Measurements from ENCODE around the gene ADD2.

The ADD2 gene

GRCh38 chr2:70767699-70768589 lies at the start of gene ADD2:
ADD2 (minus strand) TSS chr2:70768200; CDS start chr2:70706408, 61,792 bp downstream.
- ATAC-seq: peak; percentile 88
- TF ChIP-seq TCF4 (CRISPR knock-in tag; IDR thresholded peaks at IDR 0.05; ENCODE audit: borderline replicate concordance) (no peak), SNAI2 (CRISPR knock-in tag; IDR thresholded peaks at IDR 0.05) (no peak), CSDC2 (CRISPR knock-in tag; IDR thresholded peaks at IDR 0.05) (no peak), GLIS3 (CRISPR knock-in tag; IDR thresholded peaks at IDR 0.05) (no peak), TOX (CRISPR knock-in tag; IDR thresholded peaks at IDR 0.05; ENCODE audit: borderline replicate concordance) (no peak), CREB5 (CRISPR knock-in tag; IDR thresholded peaks at IDR 0.05; ENCODE audit: low read depth) (no peak), PATZ1 (CRISPR knock-in tag; IDR thresholded peaks at IDR 0.05; ENCODE audit: borderline replicate concordance) (no peak), ZC3H10 (CRISPR knock-in tag; IDR thresholded peaks at IDR 0.05) (no peak), ISL1 (CRISPR knock-in tag; IDR thresholded peaks at IDR 0.05) (no peak), ZNF8 (CRISPR knock-in tag; IDR thresholded peaks at IDR 0.05) (no peak), ZNF565 (CRISPR knock-in tag; conservative IDR thresholded peaks at IDR 0.05; ENCODE audit: low read depth) (no peak), ESRRG (CRISPR knock-in tag; IDR thresholded peaks at IDR 0.05) (no peak), RARB (CRISPR knock-in tag; IDR thresholded peaks at IDR 0.05) (no peak), CSRNP3 (CRISPR knock-in tag; IDR thresholded peaks at IDR 0.05) (no peak), ZFP30 (CRISPR knock-in tag; IDR thresholded peaks at IDR 0.05) (no peak), ARNTL (CRISPR knock-in tag; IDR thresholded peaks at IDR 0.05; ENCODE audit: borderline replicate concordance, low read depth) (no peak)
- TF ChIP-seq, protein P1, sequence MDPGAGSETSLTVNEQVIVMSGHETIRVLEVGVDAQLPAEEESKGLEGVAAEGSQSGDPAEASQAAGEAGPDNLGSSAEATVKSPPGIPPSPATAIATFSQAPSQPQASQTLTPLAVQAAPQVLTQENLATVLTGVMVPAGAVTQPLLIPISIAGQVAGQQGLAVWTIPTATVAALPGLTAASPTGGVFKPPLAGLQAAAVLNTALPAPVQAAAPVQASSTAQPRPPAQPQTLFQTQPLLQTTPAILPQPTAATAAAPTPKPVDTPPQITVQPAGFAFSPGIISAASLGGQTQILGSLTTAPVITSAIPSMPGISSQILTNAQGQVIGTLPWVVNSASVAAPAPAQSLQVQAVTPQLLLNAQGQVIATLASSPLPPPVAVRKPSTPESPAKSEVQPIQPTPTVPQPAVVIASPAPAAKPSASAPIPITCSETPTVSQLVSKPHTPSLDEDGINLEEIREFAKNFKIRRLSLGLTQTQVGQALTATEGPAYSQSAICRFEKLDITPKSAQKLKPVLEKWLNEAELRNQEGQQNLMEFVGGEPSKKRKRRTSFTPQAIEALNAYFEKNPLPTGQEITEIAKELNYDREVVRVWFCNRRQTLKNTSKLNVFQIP (CRISPR knock-in tag; IDR thresholded peaks at IDR 0.05; ENCODE audit: borderline replicate concordance, low read depth): no peak
- TF ChIP-seq, protein P2, sequence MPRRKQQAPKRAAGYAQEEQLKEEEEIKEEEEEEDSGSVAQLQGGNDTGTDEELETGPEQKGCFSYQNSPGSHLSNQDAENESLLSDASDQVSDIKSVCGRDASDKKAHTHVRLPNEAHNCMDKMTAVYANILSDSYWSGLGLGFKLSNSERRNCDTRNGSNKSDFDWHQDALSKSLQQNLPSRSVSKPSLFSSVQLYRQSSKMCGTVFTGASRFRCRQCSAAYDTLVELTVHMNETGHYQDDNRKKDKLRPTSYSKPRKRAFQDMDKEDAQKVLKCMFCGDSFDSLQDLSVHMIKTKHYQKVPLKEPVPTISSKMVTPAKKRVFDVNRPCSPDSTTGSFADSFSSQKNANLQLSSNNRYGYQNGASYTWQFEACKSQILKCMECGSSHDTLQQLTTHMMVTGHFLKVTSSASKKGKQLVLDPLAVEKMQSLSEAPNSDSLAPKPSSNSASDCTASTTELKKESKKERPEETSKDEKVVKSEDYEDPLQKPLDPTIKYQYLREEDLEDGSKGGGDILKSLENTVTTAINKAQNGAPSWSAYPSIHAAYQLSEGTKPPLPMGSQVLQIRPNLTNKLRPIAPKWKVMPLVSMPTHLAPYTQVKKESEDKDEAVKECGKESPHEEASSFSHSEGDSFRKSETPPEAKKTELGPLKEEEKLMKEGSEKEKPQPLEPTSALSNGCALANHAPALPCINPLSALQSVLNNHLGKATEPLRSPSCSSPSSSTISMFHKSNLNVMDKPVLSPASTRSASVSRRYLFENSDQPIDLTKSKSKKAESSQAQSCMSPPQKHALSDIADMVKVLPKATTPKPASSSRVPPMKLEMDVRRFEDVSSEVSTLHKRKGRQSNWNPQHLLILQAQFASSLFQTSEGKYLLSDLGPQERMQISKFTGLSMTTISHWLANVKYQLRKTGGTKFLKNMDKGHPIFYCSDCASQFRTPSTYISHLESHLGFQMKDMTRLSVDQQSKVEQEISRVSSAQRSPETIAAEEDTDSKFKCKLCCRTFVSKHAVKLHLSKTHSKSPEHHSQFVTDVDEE (CRISPR knock-in tag; IDR thresholded peaks at IDR 0.05): no peak

- ATAC-seq: no peak
- TF ChIP-seq ZFP3 (CRISPR knock-in tag; IDR thresholded peaks at IDR 0.05) (no peak), ZNF565 (CRISPR knock-in tag; conservative IDR thresholded peaks at IDR 0.05; ENCODE audit: low read depth) (no peak), RARB (CRISPR knock-in tag; IDR thresholded peaks at IDR 0.05) (no peak), CREB5 (CRISPR knock-in tag; IDR thresholded peaks at IDR 0.05; ENCODE audit: low read depth) (no peak), TOX (CRISPR knock-in tag; IDR thresholded peaks at IDR 0.05; ENCODE audit: borderline replicate concordance) (no peak), ZC3H10 (CRISPR knock-in tag; IDR thresholded peaks at IDR 0.05) (no peak), ARNTL (CRISPR knock-in tag; IDR thresholded peaks at IDR 0.05; ENCODE audit: borderline replicate concordance, low read depth) (no peak), BACH2 (CRISPR knock-in tag; IDR thresholded peaks at IDR 0.05; ENCODE audit: borderline replicate concordance) (no peak), ESRRG (CRISPR knock-in tag; IDR thresholded peaks at IDR 0.05) (no peak)
- TF ChIP-seq, protein P1 (CRISPR knock-in tag; IDR thresholded peaks at IDR 0.05; ENCODE audit: borderline replicate concordance, low read depth): no peak
Measured at GRCh38 chr2:70817284-70817954, 49.4 kb upstream of the ADD2 start.

Data from SK-N-SH treated with all-trans-retinoic acid at 6 μM for 48 hours (cell line).